DOHH2 (cell line): ENCODE data around the gene VAT1.
A peak's percentile ranks its signal among the peaks of the same experiment; 100 is the strongest.
"Not testable (repeated sequence)": the region's sequence is repeated elsewhere in the genome, so short reads cannot be mapped to it uniquely, and the experiment has no call there.

Experiments
- H3F3A ChIP-seq: fragments of 200-600 bp; sonication (generic), shearing (Covaris generic); 2 replicates; pipeline ENCODE4 v1.6.0; 2016; ENCODE audit warnings: antibody characterized with exemption, mild to moderate bottlenecking; ENCODE audit not compliant: control insufficient read depth, insufficient read depth
- H3K27ac ChIP-seq: fragments of 200-600 bp; sonication (generic); 2 replicates; pipeline ENCODE4 v1.5.1; 2014; ENCODE audit warnings: low read depth, mild to moderate bottlenecking, low read length, moderate library complexity
- H3K27me3 ChIP-seq: fragments of 200-600 bp; sonication (generic); 2 replicates; pipeline ENCODE4 v1.6.1; 2014; ENCODE audit warnings: mild to moderate bottlenecking, low read length, mixed read lengths; ENCODE audit not compliant: control insufficient read depth
- H3K36me3 ChIP-seq: fragments of 200-600 bp; sonication (generic); 2 replicates; pipeline ENCODE4 v1.6.1; 2014; ENCODE audit warnings: mild to moderate bottlenecking, low read length, moderate library complexity, mixed read lengths; ENCODE audit not compliant: control insufficient read depth
- H3K4me1 ChIP-seq: fragments of 200-600 bp; sonication (generic); 2 replicates; pipeline ENCODE4 v1.6.1; 2014; ENCODE audit warnings: mild to moderate bottlenecking, low read length, mixed read lengths; ENCODE audit not compliant: control insufficient read depth
- H3K4me2 ChIP-seq: fragments of 200-600 bp; sonication (generic); 2 replicates; pipeline ENCODE4 v1.6.0; 2014; ENCODE audit warnings: mild to moderate bottlenecking, low read length, moderate library complexity
- H3K4me3 ChIP-seq: fragments of 200-600 bp; sonication (generic); 2 replicates; pipeline ENCODE4 v1.5.1; 2014; ENCODE audit warnings: mild to moderate bottlenecking, low read length, mixed read lengths
- H3K79me2 ChIP-seq: fragments of 200-600 bp; sonication (generic); 2 replicates; pipeline ENCODE4 v1.6.1; 2014; ENCODE audit warnings: mild to moderate bottlenecking, low read length, mixed read lengths; ENCODE audit not compliant: control insufficient read depth
- H3K9me2 ChIP-seq: fragments of 200-600 bp; sonication (generic); replicated peaks from 2 replicates; pipeline ENCODE4 v1.6.1; 2014; ENCODE audit warnings: mild to moderate bottlenecking, low read length, mixed read lengths; ENCODE audit not compliant: control insufficient read depth
- H3K9me3 ChIP-seq: fragments of 200-600 bp; sonication (generic); 2 replicates; pipeline ENCODE4 v1.6.1; 2014; ENCODE audit warnings: antibody characterized with exemption, low read length, mixed read lengths; ENCODE audit not compliant: control insufficient read depth, insufficient read depth
- H4K20me1 ChIP-seq: fragments of 200-600 bp; sonication (generic); 2 replicates; pipeline ENCODE4 v1.6.0; 2014; ENCODE audit warnings: low read depth, mild to moderate bottlenecking, antibody characterized with exemption, low read length, moderate library complexity; ENCODE audit not compliant: control insufficient read depth, insufficient read depth
- EZH2phosphoT487 ChIP-seq: fragments of 200-600 bp; sonication (generic); IDR thresholded peaks from 2 replicates; pipeline ENCODE4 v1.6.1; 2017; ENCODE audit warnings: borderline replicate concordance, mild to moderate bottlenecking, antibody characterized with exemption, low read length, moderate library complexity, mixed read lengths
- TF ChIP-seq, protein P1 (sequence below): fragments of 200-600 bp; sonication (generic); IDR thresholded peaks from one replicate; pipeline ENCODE4 v1.5.1; 2014; ENCODE audit warnings: antibody characterized with exemption, mild to moderate bottlenecking, low read depth, low read length; ENCODE audit not compliant: poor library complexity, severe bottlenecking

The VAT1 gene

DNA sequence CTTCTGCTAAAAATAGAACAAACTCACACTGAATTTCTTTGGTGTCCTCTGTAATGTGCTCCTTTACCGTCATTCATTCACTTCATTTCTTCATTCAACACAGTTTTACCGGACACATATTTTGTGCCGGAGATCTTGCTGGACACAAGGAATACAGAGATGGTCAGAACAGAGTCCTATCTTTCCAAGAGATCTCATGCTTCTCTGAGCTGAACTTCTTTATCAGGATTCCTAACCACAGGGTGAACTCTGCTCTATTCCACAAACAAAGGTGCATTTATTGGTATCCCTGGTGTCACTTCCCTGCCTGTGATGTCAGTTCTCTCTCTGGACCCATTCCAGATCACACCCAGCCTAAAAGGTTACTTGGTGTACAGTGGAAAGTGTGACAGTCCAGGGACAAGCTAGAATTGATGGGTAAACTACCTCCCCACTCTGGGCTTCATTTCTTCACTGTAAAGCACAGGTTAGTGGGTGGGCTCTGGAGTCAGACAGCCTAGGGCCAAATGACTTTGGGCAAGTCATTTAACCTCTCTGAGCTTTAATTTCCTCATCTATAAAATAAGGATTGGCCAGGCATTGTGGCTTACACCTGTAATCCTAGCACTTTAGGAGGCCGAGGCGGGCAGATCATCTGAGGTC lies 11.4 kb downstream of the VAT1 start:
- Histone ChIP-seq H3K9me3 (no peaks in the 10 kb centered on the region), H3K36me3 (peaks cover 7% of the 10 kb centered on the region), H3K79me2 (no peaks in the 10 kb centered on the region), H3K4me1 (peaks cover 11% of the 10 kb centered on the region), H4K20me1 (no peaks in the 10 kb centered on the region), H3F3A (peaks cover 7% of the 10 kb centered on the region; the same call in 1 of the 2 replicates), H3K27ac (no peak overlapping the region), H3K27me3 (no peaks in the 10 kb centered on the region), H3K4me3 (no peak overlapping the region), H3K4me2 (no peak overlapping the region), H3K9me2 (no peaks in the 10 kb centered on the region)
- TF ChIP-seq, protein P1, sequence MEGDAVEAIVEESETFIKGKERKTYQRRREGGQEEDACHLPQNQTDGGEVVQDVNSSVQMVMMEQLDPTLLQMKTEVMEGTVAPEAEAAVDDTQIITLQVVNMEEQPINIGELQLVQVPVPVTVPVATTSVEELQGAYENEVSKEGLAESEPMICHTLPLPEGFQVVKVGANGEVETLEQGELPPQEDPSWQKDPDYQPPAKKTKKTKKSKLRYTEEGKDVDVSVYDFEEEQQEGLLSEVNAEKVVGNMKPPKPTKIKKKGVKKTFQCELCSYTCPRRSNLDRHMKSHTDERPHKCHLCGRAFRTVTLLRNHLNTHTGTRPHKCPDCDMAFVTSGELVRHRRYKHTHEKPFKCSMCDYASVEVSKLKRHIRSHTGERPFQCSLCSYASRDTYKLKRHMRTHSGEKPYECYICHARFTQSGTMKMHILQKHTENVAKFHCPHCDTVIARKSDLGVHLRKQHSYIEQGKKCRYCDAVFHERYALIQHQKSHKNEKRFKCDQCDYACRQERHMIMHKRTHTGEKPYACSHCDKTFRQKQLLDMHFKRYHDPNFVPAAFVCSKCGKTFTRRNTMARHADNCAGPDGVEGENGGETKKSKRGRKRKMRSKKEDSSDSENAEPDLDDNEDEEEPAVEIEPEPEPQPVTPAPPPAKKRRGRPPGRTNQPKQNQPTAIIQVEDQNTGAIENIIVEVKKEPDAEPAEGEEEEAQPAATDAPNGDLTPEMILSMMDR: no peak
- TF ChIP-seq EZH2phosphoT487: no peak

DNA sequence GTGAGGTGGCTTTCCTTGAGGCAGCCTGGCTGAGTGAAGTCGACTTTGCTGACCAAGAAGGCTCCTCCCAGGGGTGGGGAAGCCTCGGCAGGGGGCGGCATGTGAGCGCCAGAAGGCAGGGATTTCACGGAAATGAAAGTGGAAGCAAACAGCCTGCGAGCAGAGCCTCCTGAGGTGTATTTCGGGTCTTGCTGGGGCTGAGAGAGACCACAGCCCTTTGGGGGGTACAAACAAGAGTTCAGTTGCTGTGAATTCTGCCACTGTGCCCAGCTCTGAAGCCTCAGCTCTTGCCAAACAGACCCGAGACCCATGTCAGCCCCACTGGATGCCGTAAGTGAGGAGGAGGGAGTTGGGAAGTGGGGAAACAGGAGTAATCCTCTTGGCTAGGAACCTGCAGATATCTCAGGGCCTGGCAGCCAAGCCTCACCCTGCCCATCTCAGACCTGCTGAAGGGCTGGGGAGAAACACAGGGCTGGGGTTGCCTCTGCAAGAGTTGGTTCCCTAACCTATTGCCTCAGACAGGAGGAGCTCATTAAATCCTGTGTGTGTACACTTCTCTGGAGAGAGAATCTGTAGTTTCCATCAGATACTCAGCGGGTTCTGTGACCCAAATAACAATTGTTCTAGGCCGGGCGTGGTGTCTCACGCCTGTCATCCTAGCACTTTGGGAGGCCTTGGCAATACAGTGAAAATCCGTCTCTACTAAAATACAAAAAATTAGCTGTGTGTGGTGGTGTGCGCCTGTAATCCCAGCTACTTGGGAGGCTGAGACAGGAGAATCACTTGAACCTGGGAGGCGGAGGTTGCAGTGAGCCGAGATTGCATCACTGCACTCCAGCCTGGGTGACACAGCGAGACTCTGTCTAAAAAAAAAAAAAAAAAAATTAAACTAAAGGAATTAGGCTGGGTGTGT lies 15.3 kb downstream of the VAT1 start, which contains the start of gene IFI35:
Gene IFI35 (plus strand): TSS at position 146 of the 913 bp plus-strand sequence. CDS start 164 bp downstream, at position 310.
- H3K27ac ChIP-seq: peak within 1 kb of the TSS; percentile 38
- H3K4me3 ChIP-seq: peak within 1 kb of the TSS; percentile 67
- peaks cover 31% of the 10 kb centered on the region for H3F3A ChIP-seq

DNA sequence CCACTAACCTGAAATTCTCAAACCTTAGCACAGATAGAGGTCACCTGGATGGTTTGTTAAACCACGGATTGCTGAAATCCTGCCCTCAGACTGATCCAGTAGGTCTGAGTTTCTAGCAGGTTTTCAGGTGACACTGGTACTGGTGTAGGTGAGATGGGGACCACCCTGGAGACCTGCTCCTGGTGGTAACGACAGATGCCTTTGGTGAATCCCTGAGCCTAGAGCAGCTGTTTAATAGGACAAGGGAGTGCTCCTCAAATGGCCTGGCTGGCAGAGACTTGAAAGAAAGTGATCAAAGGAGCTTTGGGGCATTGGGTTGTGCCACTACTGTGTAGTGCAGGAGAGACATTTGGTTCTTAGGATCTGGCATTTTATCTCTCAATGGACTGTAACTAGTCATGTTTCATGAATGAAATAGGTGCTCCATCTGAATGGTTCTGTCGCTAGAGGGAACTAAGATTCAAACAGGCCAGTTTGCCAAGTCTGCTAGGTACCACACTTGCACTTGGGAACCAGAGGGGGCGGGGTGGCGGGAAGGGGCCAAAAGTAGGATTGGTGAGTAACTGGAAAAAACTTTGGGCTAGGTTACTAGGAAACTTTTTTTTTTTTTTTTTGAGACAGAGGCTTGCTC lies 18.5 kb downstream of the VAT1 start:
- H3K9me3 ChIP-seq: no peaks in the 10 kb centered on the region
- no peaks in the 10 kb centered on the region for H3K9me2 ChIP-seq
- H3F3A ChIP-seq: peaks cover 57% of the 10 kb centered on the region
- TF ChIP-seq, protein P1: no peak
- TF ChIP-seq EZH2phosphoT487: no peak
- H3K4me3 ChIP-seq: no peak overlapping the region
- H3K36me3 ChIP-seq: peaks cover 64% of the 10 kb centered on the region
- H4K20me1 ChIP-seq: peaks cover 14% of the 10 kb centered on the region
- H3K27ac ChIP-seq: no peak overlapping the region
- peaks cover 21% of the 10 kb centered on the region for H3K79me2 ChIP-seq
- no peak overlapping the region for H3K4me2 ChIP-seq
- no peaks in the 10 kb centered on the region for H3K27me3 ChIP-seq
- peaks cover 23% of the 10 kb centered on the region for H3K4me1 ChIP-seq

More for the DNA sequence above, 15.3 kb downstream of the VAT1 start, which contains the start of gene IFI35:
- Histone ChIP-seq H3K79me2 (no peaks in the 10 kb centered on the region), H3K9me2 (no peaks in the 10 kb centered on the region), H3K9me3 (no peaks in the 10 kb centered on the region), H3K36me3 (peaks cover 32% of the 10 kb centered on the region), H3K4me1 (peaks cover 11% of the 10 kb centered on the region), H3K27me3 (no peaks in the 10 kb centered on the region), H4K20me1 (no peaks in the 10 kb centered on the region), H3K4me2 (peak within 1 kb of the TSS; percentile 82)
- TF ChIP-seq, protein P1: peak; percentile 59
- TF ChIP-seq EZH2phosphoT487: no peak

DNA sequence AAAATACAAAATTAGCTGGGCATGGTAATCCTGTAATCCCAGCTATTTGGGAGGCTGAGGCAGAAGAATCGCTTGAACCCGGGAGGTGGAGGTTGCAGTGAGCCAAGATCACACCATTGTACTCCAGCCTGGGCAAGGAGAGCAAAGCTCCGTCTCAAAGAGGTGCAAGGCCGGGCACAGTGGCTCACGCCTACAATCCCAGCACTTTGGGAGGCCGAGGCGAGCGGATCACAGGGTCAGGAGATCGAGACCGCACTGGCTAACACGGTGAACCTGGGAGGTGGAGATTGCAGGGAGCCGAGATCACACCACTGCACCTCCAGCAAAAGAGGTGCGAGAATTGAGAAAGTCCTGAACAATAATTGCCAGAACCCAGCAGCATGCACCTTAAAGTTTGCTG lies 21.3 kb downstream of the VAT1 start:
- H3K27me3 ChIP-seq, H3K9me2 ChIP-seq, H3K4me3 ChIP-seq, H3K9me3 ChIP-seq, H3K27ac ChIP-seq: not testable (repeated sequence)
- Histone ChIP-seq H3F3A (peaks cover 56% of the 10 kb centered on the region), H3K4me1 (peaks cover 23% of the 10 kb centered on the region), H4K20me1 (peaks cover 14% of the 10 kb centered on the region), H3K4me2 (peak overlapping the region; percentile 2; the same call in 1 of the 2 replicates), H3K36me3 (peaks cover 60% of the 10 kb centered on the region), H3K79me2 (peaks cover 26% of the 10 kb centered on the region)
